Gastroesophageal sphincter (tissue), 3 donors: ENCODE measurements around the gene IQSEC1.

ENCODE experiments used
- POLR2A ChIP-seq, 2 donors: fragments of 450-650 bp; IDR thresholded peaks; one replicate each; pipeline ENCODE4 v1.6.1; 2017; ENCODE audit warnings: antibody characterized with exemption in 2 of 2, mild to moderate bottlenecking in 2 of 2, moderate library complexity in 1 of 2
- POLR2AphosphoS5 ChIP-seq: sonication (generic); formaldehyde crosslinking; IDR thresholded peaks from one replicate; pipeline ENCODE4 v1.6.1; 2017; ENCODE audit warnings: antibody characterized with exemption
- TF ChIP-seq, protein P1 (sequence below), 4 experiments: fragments of 200-600 bp in 2 of 4; fragments of 450-650 bp in 2 of 4; sonication (generic) in 1 of 4; IDR thresholded peaks; one replicate each; pipeline ENCODE4 v1.5.1; 2017 to 2019; ENCODE audit warnings: antibody characterized with exemption in 4 of 4, mild to moderate bottlenecking in 2 of 4, moderate library complexity in 2 of 4

DNA sequence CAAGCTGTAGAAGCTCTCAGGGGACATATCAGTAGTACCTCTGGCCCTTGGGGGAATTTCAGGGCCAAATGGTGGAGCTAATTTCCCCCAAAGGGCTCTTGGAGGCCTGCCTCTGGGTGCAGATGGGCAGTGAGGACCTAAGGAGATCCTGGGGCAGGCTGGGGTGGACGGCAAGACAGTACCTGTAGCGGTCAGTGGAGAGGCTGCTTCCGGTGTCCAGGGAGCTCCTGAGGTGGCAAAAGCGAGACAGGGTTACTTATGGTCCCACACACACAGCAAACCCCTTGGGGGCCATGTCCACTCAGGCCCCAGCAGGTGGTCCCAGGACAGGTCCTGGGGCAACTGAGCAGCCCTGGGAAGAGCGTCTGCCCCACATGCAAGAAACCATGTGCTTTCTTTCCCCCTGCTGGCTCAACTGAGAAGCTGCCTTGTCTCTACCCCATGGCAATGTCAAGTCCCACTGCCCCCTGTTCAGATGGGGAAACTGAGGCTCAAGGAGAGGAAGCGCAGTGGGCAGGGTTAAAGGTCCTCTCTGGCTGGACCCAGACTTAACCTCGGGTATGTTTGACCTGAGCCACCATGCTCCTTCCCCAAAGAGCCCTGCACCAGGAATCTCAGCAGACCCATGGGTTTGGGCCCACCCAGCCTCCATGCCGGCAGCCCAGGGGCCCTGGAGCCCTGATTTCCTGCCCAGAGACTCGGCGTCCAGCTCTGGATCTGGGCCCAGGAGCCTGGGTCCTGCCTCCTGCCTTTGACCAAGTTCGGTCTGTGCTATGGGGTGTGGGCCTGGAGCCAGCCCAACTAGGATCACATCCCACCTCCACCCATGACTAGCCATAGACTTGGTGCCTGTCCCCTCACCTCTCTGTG, 25.7 kb downstream of the IQSEC1 start:
- TF ChIP-seq, protein P1, sequence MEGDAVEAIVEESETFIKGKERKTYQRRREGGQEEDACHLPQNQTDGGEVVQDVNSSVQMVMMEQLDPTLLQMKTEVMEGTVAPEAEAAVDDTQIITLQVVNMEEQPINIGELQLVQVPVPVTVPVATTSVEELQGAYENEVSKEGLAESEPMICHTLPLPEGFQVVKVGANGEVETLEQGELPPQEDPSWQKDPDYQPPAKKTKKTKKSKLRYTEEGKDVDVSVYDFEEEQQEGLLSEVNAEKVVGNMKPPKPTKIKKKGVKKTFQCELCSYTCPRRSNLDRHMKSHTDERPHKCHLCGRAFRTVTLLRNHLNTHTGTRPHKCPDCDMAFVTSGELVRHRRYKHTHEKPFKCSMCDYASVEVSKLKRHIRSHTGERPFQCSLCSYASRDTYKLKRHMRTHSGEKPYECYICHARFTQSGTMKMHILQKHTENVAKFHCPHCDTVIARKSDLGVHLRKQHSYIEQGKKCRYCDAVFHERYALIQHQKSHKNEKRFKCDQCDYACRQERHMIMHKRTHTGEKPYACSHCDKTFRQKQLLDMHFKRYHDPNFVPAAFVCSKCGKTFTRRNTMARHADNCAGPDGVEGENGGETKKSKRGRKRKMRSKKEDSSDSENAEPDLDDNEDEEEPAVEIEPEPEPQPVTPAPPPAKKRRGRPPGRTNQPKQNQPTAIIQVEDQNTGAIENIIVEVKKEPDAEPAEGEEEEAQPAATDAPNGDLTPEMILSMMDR (IDR thresholded peaks at IDR 0.05): no peak
- TF ChIP-seq POLR2AphosphoS5 (no peak), POLR2A (IDR thresholded peaks at IDR 0.05) (no peak)
